HG03378 (cell line): ENCODE results near the gene SYNE2.

Experiments used
- ATAC-seq: cut with Tn5 transposase; IDR thresholded peaks from one replicate; pipeline ENCODE4 v1.9.1; 2021; ENCODE audit warnings: mild to moderate bottlenecking, moderate library complexity; ENCODE audit not compliant: unreplicated experiment

The SYNE2 gene

GRCh38 chr14:63910583-63911363, 58.0 kb downstream of the SYNE2 start:
- no peak for ATAC-seq

GRCh38 chr14:63911404-63911803, 58.6 kb downstream of the SYNE2 start:
- ATAC-seq: no peak

DNA sequence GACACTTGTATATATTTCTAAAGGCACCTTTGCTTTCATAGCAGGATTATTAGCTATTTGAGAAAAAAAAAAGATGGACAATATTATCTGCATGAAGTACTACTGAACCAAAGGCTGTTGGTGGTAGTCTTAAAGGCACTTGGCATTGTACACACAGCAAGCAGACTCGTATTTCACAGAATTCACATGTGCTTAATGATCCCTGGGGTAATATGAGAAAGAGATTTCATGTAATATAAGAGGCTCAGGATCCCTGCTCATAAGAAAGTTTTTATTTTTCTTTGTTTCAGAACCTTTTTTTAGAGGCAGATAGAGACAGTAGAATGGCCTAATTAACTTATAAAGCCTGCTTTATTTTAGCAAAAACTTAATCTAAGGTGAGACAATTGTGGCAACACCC, 59.5 kb downstream of the SYNE2 start:
- no peak for ATAC-seq

GRCh38 chr14:63918411-63918810, 65.6 kb downstream of the SYNE2 start:
- ATAC-seq: no peak

DNA sequence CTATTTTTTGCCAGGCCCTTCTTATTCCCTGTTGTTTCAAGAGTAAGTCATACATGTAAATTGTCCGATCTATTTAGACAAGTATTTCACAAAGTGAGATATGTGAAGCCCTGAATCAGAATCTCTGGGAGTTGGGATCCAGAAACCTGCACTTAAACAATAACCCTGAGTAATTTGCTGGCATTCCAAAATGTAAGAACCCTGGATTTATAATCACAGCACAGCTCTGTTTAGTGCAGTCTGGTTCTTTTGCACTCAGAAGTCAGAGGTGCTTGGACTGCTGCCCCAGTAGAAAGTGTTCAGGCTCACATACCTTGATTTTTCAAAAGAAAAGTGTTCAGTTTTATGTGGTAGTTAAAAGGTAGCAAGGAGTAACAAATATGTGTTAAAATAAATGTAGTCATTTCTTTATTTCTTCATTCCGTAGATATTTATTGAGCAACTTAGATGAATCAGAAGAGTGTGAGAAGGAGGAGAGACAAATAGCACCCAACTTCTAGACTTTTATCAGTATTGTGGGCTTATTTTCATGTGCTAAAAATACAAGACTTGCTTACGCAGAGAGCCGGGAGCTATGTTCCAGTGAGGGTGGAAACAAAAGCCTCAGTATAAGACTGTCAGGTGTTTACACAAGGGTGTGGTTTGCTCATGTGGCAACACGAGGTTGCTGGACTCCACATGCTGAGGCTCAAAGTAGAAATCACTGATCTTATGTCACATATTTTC, 70.1 kb downstream of the SYNE2 start:
- ATAC-seq: no peak

DNA sequence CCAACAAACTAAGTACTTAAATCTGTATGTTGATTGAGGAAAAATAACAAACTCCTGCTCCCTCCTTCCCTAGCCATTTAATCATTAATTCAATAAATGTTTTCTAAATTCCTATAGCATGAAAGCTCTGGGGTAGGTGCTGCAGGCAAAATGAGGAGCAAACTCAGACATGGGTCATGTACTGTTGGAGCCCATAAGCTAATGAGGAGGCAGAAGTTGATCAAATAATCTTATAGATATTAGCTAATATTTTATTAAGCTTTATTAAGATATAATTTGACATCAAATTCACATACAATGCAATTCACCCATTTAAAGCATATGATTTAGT, 70.6 kb downstream of the SYNE2 start:
- ATAC-seq: no peak

GRCh38 chr14:63924375-63924774, 71.6 kb downstream of the SYNE2 start:
- ATAC-seq: no peak

- no peak for ATAC-seq
Measured at GRCh38 chr14:63926641-63927040, 73.8 kb downstream of the SYNE2 start.

DNA sequence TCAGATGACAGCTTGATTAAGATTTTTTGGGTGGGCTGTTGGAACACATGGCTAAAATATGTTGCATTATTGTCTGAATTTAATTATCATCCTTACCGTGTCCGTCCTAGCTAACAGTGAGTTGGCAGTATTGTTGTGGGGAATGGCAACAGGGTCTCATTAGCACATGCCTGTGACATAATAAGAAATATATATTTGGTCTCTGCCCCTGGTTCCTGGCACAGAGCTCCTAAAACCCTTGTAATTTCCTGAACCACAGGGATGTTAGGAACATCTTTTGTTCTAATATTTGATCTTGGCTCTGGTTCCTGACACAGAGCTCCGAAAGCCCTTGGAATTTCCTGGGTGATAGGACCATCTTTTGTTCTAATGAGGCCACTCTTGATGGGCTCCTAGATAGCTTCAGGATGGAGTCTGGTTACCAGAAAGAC, 76.0 kb downstream of the SYNE2 start:
- no peak for ATAC-seq

DNA sequence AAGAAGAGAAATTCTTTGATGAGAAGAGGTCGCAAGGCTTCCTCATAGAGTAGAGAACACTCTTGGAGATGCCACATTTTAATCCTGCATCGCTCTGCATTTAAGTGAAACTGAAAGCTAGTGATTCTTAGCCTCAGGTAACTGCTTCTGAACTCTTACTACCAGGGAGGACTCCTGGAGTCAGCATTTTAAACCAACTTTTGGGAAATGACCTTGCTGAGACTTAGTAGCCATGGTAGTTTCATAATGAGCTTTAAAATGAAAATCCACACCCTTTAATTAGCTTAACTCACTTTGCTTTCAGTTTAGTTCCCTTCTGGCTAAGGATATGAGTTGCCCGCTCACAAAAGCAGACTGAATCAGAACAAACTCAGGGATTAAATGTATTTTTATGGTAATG, 80.3 kb downstream of the SYNE2 start:
- ATAC-seq: peak; percentile 53

DNA sequence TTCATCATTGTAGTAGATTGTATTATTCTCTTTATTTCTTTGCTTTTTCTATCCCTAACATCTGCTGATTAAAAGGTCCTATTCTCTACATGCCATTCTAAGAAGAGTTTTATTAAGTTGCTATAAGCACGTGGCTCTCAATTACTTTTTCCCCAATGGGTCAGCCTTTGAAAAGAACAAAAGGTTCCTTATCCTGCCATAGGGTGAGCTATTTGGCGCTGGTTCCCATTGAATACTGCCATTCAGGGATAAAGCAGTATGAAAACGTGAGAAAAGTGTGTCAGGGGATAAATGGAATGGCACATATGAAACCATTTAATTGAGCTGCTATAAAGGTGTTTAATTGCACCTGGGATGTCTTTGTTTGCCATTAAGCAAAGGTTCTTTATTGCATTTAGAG, 80.9 kb downstream of the SYNE2 start:
- ATAC-seq: no peak

- ATAC-seq: no peak
Measured at GRCh38 chr14:63938198-63939005, 85.6 kb downstream of the SYNE2 start.

- ATAC-seq: no peak
Measured at GRCh38 chr14:63939006-63939270, 86.1 kb downstream of the SYNE2 start.

- no peak for ATAC-seq
Measured at GRCh38 chr14:63940387-63940786, 87.6 kb downstream of the SYNE2 start.

DNA sequence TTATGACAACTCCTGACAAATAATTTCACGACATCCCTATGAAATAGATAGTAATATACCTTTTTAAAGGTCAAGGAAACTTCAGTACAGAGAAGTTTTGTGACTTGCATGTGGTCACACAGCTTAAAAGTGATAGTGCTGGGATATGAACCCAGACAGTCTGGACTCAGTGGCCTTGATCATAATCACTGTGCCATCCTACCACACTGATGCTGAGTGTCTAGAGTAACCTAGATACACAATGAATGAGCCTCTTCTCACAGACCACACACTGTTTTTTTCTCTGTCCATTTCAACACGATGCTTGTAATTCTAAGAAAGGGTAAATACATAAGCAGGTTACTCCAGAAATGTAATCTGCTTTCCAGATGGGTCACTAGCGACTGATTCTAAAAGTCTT, 88.2 kb downstream of the SYNE2 start:
- ATAC-seq: no peak

- ATAC-seq: no peak
Measured at GRCh38 chr14:63949696-63950095, 96.9 kb downstream of the SYNE2 start.

DNA sequence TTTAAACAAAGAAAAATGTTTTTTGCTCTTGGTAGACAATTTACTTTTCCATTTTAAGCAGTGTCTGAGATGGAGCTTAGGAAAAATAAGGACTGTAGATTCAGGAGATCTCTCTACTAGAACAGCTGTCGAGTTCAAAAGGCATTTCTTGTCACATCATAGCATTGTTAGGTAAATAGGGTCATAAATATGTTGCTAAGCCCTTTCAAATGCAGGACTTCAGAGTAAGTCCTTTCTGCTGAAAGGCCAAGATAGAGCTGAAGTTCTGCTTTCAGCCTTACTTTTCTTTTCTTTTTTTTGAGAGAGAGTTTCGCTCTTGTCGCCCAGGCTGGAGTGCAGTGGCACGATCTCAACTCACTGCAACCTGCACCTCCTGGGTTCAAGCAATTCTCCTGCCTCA, 98.2 kb downstream of the SYNE2 start:
- ATAC-seq: no peak

DNA sequence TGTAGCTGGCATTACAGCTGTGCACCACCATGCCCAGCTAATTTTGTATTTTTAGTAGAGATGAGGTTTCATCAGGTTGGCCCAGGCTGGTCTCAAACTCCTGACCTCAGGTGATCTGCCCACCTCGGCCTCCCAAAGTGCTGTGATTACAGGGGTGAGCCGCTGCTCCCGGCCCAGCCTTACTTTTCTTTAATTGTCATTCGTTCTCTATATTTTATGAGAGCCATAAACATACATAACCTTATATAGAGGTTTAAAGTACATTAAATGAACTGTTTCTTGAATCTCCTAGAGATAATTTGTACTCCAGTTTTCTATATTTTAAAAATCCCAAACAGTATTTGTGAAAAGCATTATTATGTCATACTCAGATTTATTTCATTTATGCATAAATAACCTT, 98.6 kb downstream of the SYNE2 start:
- ATAC-seq: no peak

DNA sequence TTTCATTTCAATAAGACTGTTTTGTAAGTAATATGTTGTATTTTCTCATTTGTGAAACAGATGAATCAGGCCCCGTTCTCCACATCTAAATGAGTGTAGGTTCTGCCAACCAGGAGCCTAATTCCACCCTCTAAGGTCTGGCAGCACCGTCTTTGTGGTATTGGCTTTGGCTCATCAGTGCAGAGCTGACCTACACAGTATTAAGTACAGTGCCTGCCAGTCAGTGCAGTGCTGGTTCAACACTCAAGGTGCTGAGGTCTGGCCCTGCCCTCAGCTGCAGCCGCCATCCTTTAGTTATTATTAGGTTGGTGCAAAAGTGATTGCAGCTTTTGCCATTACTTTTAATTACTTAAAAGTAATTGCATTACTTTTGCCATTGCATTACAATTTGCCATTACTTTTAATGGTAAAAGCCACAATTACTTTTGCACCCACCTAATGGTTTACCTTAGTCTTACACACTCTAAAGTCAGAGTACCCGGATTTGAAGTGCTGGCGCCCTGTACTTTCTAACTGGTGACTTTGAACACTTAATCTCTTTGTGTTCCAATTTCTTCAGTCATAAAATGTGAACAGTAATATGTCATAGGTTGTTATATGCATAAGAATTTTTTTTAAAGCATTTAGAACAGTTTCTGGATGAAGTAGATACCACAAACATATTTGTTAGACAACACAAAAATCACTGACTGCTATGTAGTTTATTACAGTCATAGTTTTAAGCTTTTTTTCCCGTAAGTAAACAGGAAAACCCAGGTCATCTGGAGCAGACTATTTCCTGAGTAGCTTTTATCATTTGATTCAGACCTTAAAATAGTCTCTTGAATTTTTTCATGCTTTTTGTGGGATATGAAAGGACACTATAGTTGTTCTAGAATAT, 99.5 kb downstream of the SYNE2 start:
- ATAC-seq: no peak

DNA sequence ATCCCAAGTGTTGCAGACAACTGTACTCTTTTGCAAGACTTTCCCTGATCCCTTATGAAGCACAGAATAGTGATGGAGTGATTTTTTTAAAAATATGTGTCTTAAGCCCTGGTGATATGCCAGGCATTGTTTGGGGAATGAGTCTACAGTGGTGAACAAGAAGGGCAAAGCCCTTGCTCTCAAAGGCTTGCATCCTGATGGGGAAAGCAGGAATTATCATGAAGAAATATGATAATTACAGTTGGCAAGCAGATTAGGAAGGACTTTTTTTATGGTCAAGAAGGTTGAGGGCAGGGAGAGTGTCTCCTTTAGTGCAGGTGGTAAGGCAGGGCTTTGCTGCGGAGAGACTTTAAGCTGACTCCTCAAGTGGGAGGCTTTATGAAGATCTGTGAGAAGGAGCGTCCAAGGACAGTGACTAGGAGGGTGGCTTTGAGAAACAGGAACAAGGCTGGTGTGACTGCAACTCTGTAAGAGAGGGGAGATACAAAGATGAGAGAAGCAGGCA, 100.2 kb downstream of the SYNE2 start:
- no peak for ATAC-seq

GRCh38 chr14:63956326-63956725, 103.5 kb downstream of the SYNE2 start:
- ATAC-seq: no peak
